NCI-H1092 treated with DMSO at 0.1 percent for 48 hours (cell line): Measurements from ENCODE around the gene CORO7.

ENCODE experiments used
- DNase-seq: peaks from one replicate; lab custom pipeline; 2025; lab: John Stamatoyannopoulos, UW

CORO7 gene

DNA sequence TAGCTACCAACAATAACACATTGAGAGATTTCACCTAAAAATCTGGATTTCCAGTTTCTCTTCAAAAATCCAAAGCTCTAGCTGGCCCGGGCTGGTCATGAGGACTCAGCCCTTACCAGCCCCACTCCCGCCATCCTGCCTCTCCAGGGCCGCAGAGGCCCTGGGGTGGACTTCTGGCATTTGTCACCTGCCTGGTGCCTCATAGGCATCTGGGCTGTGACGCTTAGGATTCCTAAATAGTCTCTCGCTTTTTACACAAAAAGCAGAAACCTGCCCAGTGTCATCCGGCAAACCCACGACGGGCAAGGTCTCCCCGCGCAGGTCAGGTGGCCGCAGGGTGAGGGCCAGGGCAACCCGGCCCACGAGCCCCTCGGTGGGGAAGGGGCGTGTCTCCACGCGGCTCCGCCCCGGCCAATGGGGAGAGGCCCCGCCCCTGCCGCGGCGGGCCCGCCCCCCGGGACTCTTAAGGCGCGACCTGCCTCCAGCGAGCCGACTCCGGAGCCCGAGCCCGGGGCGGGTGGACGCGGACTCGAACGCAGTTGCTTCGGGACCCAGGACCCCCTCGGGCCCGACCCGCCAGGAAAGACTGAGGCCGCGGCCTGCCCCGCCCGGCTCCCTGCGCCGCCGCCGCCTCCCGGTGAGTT, 44.9 kb downstream of the CORO7 start, which contains the start of gene VASN:
Gene VASN, plus strand, starts transcription at position 492 of the 644 bp plus-strand sequence. CDS start 9,030 bp downstream, outside the sequence.
- DNase-seq, result no peak

DNA sequence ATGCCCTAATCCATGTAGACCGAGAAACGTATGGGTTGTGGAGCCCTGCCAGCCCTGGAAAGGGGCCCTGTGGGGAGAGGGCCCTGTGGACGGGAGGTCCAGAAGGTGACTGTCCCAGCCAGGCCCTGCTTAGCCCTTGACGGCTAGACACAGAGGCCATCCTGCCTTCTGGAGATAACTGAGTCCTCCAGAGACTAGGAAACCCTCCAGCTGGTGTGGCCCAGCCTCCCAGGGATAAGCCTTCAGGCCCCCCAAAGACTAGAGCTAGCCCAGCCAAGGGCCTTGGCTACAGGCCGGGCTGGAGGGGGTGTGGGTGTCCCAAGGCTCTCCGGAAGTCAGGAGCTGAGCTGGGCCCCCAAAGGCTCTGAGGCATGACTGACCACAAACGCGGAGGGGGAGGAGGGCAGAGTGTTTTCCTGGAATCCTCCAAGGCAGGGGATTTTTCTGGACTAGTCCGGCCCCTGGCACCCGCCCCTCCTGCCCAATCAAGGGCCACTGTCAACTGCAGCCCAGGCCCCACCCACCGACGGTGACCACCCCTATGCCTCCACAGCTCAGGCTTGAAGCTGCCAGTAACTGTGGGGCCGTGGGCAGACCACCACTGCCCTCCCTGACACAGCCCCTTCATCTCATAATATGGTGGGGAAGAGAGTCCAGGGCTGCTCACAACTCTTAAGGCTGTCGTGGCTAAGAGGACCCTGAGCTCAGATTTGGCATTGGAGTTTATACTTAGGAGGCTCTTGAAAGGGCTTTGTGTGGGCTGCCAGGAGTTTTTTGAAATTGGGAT, 45.6 kb downstream of the CORO7 start:
- DNase-seq, result no peak

GRCh38 chr16:4370151-4370550, 46.2 kb downstream of the CORO7 start:
- no peak for DNase-seq

- DNase-seq, result no peak
These were observed 47.2 kb downstream of the CORO7 start for GRCh38 chr16:4369007-4369733.

DNA sequence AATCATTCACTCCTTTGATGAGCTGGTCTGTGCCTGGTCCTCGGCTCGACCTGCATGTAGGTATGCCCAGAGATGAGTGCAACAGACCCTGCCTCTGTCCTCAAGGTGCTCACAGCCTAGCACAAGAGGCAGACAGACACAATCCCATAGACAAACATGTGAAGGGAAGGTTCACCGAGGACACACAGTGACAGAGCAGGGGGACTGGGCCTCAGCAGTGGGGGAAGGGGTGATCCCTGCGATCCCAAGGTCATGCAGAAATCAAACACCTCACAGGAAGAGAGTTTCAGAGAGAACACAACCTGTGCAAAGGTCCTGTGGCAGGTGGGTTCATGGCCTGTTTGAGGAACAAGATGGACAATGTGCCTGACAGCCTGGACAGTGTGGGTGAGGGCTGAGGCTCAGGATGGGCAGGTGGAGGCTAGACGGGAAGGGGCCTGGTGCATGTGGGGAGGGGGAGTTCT, 49.0 kb downstream of the CORO7 start:
- DNase-seq, result no peak

- no peak for DNase-seq
These were observed 50.4 kb downstream of the CORO7 start for GRCh38 chr16:4366016-4366415.

DNA sequence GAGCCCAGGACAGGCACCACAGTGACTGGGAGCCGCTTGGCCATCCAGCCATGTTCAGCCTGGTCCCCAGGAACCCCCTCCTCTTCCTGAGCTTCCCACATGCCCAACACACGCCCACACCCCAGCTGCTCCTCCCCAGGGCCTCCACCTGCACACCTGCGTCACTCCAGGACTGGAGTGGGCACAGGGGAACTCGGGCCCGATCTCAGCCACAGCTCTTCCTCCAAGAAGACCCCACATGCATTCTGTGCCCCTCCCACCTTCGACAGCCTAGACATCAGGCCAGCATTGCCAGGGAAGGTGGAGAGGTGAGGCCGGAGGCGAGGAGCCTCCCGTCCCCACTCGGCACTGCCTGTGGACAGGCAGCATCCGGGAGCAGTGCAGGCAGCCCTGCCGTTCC, 50.8 kb downstream of the CORO7 start:
- no peak for DNase-seq

GRCh38 chr16:4365014-4365406, 51.4 kb downstream of the CORO7 start:
- no peak for DNase-seq

DNA sequence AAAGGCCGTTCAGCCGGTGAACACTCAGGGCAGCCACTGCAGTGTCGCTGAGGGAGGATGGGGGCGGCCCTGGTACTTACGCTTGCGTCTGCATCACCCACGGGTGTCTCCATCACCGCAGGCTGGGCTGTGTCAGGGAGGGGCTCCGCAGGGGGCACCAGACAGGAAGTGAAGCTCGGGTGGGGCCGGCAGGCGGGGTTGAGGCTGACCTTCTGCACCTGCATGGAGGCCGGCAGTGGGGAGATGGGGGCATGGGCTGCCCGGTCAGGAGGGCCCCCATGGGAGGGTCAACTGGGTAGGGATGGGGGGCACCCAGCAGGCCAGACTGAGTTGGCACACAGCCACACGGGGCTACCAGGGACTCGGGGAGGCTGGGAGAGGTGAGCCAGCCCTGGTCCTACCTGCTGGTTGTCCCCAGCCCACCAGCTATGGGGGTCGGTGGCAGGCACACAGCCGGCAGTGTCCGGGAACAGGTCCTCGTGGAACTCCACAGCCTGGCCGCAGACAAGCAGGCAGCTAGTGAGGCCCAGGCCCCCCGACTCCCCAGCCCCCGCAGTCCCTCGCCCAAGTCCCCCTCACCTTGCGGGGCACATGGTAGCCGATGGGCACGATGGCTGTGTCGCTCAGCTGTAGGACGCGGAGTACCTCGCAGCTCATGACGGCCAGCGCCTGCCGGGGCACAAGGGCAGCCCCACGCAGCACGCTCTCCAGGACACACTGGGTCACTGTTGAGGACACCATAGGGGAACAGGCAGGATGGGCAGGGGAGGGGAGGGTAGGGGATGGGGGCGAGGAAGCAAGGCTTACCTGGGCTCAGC, 52.0 kb downstream of the CORO7 start:
- no peak for DNase-seq

- DNase-seq, result no peak
These were observed 53.8 kb downstream of the CORO7 start for GRCh38 chr16:4362476-4363135.

- no peak for DNase-seq
These were observed 54.5 kb downstream of the CORO7 start for GRCh38 chr16:4361944-4362311.

GRCh38 chr16:4361033-4361943, 55.1 kb downstream of the CORO7 start:
- DNase-seq, result no peak

DNA sequence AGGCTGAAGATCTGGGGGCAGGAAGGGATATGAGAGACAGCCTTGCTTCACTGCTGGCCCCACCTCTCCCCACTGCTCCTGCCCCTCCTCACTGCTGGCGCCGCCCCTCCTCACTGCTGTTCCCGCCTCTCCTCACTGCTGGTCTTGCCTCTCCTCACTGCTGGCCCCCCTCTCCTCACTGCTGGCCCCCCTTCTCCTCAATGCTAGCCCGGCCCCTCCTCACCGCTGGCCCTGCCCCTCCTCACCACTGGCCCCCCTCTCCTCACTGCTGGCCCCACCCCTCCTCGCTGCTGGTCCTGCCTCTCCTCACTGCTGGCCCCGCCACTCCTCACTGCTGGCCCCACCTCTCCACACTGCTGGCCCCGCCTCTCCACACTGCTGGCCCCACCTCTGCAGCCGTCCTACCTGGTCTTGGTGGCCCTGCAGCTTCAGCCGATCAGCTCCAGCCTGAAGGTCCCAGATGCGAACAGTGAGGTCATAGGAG, 55.8 kb downstream of the CORO7 start:
- no peak for DNase-seq

DNA sequence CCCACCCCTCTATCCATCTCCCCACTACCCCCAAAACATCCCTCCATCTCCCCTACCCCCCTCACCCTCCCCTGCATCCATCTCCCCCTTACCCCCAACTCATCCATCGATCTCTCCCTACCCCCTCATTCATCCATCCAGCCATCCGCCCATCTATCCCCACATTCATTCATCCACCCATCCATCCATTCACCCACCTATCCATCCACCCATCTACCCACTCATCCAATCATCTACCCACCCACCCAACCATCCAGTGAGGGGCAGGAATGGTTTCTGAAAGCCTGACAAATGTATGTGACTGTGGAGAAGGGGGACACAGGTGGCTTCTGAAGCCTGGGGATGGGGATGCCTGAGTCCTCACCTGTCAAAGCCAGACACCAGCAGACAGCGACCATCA, 56.5 kb downstream of the CORO7 start:
- DNase-seq, result no peak

GRCh38 chr16:4358831-4359561, 57.4 kb downstream of the CORO7 start:
- peak; percentile 13 for DNase-seq

GRCh38 chr16:4358236-4358635, 58.2 kb downstream of the CORO7 start:
- DNase-seq, result no peak

DNA sequence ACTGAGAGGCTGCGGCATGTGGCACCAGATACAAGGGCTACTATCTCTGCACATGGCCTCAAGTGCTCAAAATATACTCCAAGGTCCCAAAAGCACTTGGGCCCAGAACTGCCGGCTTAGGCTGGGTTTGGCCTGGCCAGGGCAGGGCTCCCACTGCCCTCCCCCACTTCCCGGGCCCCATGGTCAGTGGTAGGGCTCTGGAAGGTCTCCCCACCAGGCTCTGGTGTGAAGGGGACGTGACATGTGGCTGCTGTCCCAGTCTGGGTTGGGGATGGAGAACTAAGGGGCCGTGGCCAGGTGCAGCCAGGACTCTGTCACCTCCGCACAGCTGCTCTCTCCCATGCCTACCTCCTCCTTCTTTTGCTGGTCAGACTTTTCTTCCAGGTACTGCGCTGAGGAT, 59.6 kb downstream of the CORO7 start:
- no peak for DNase-seq

GRCh38 chr16:4354512-4355409, 61.6 kb downstream of the CORO7 start:
- no peak for DNase-seq
